Measurements from ENCODE around the gene UBA7. TPM values are rescaled to one million over a fixed set of nuclear protein-coding genes. Genes with fewer than 3 reads are reported as not detected.
A peak's percentile ranks its signal among the peaks of the same experiment; 100 is the strongest.

The UBA7 gene
- total and polyA plus RNA-seq, 2 donors (not counting 3 experiments of a cell fraction or from before 2014, with no cell fraction given): 57.4 to 80.7 TPM

- Histone ChIP-seq H3K9ac (replicated peaks; ENCODE audit: extremely low read depth, insufficient read depth, low read length) (no peak overlapping the region), H3K9me1 (replicated peaks; ENCODE audit: control insufficient read depth, extremely low read depth, insufficient read depth, low read length) (no peaks in the 10 kb centered on the region), H3K9me3 (replicated peaks; ENCODE audit: control insufficient read depth, insufficient read depth, low read length) (no peaks in the 10 kb centered on the region), H3K27me3 (ENCODE audit: control insufficient read depth in 2 of 2, insufficient read depth in 2 of 2, low read length in 2 of 2) (no peaks in the 10 kb centered on the region), H3K4me3 (replicated peaks in 1 of 3; ENCODE audit: insufficient read depth in 1 of 3, low read depth in 1 of 3, low read length in 3 of 3) (no peak overlapping the region), H3K4me2 (ENCODE audit: insufficient read depth, low read length) (no peak overlapping the region), H2AFZ (ENCODE audit: low read depth, low read length) (no peak overlapping the region), H3K4me1 (ENCODE audit: control insufficient read depth, extremely low read depth, insufficient read depth, low read length) (peaks cover 11% of the 10 kb centered on the region), H3K36me3 (ENCODE audit: control insufficient read depth in 2 of 2, extremely low read depth in 1 of 2, insufficient read depth in 2 of 2, low read length in 2 of 2) (peaks cover 0 to 3% of the 10 kb centered on the region in 2 experiments), H3K79me2 (ENCODE audit: control insufficient read depth, insufficient read depth, low read length) (peaks cover 31% of the 10 kb centered on the region), H3K27ac (ENCODE audit: insufficient read depth, low read depth, low read length) (no peak overlapping the region), H4K20me1 (replicated peaks; ENCODE audit: control insufficient read depth, extremely low read depth, insufficient read depth, low read length) (no peaks in the 10 kb centered on the region)
- DNase-seq (ENCODE audit: low read depth, low spot score) (no peak), FAIRE-seq (peak; percentile 73)
- intact Hi-C loops (cut with micrococcal nuclease): loop anchor here (5.0 kb wide), 1 partner anchor 235 kb away; the partner anchor contains the start of gene BSN
- TF ChIP-seq GATA2 (IDR thresholded peaks at IDR 0.05; ENCODE audit: insufficient read depth, insufficient read length, low read depth, low read length) (no peak), FOS (IDR thresholded peaks at IDR 0.05; ENCODE audit: borderline replicate concordance, insufficient read depth, low read length) (no peak), MYC (IDR thresholded peaks at IDR 0.05; ENCODE audit: low read depth, low read length) (no peak), JUN (IDR thresholded peaks at IDR 0.05; ENCODE audit: borderline replicate concordance, insufficient read depth, insufficient read length, low read depth) (no peak), POLR2AphosphoS5 (IDR thresholded peaks at IDR 0.05; ENCODE audit: insufficient read depth, low read depth, low read length) (no peak), POLR2A (IDR thresholded peaks at IDR 0.05; ENCODE audit: low read depth, low read length) (no peak), EZH2 (IDR thresholded peaks at IDR 0.05; ENCODE audit: borderline replicate concordance, low read depth, low read length, severe bottlenecking) (no peak), CTCF (IDR thresholded peaks at IDR 0.05; ENCODE audit: extremely low read depth in 1 of 2, insufficient read depth in 1 of 2, low read depth in 1 of 2, low read length in 2 of 2) (no peak), MAX (IDR thresholded peaks at IDR 0.05; ENCODE audit: insufficient read depth, insufficient read length) (no peak)
- dilution Hi-C loops (cut with MboI; ENCODE audit: extremely low pct_ligation_motif_present, low sequenced_read_pairs): no loop called here
- ChIA-PET POLR2A (no interaction called here), CTCF (interaction anchor here (1.9 kb wide), 1 partner anchor 15 kb away, joined by 11 read pairs; the partner anchor contains the start of gene INKA1)
- BruUV-seq (replicated peaks): no TSS peak
Observed at GRCh38 chr3:49787536-49787935, 26.2 kb downstream of the UBA7 start.
